DND-41 (cell line): ENCODE data around the gene TAS2R40.

Experiments
- ATAC-seq: fragments of 200-7000 bp; cut with Tn5 transposase; 3 replicates; pipeline ENCODE4 v1.9.1; 2021; ENCODE audit warnings: low read depth; ENCODE audit not compliant: insufficient read depth
- DNase-seq: peaks from one replicate; pipeline ENCODE4 v3.0.0-alpha.2; 2020
- H2AFZ ChIP-seq: 2 replicates; pipeline ENCODE4 v1.6.0; 2012; ENCODE audit warnings: low read depth, low read length
- H3K27ac ChIP-seq: 2 replicates; pipeline ENCODE4 v1.5.1; 2012; ENCODE audit warnings: low read length, inconsistent platforms
- H3K27me3 ChIP-seq: fragments of 200-600 bp; sonication (generic); 2 replicates; pipeline ENCODE4 v1.6.0; 2012; ENCODE audit warnings: low read length, mild to moderate bottlenecking, inconsistent platforms; ENCODE audit not compliant: insufficient read depth, poor library complexity
- H3K36me3 ChIP-seq: 2 replicates; pipeline ENCODE4 v1.5.1; 2012; ENCODE audit warnings: low read length, inconsistent platforms; ENCODE audit not compliant: insufficient read depth
- H3K4me1 ChIP-seq: 2 replicates; pipeline ENCODE4 v1.5.1; 2012; ENCODE audit warnings: mild to moderate bottlenecking, low read length; ENCODE audit not compliant: insufficient read depth
- H3K4me2 ChIP-seq: 2 replicates; pipeline ENCODE4 v1.6.0; 2012; ENCODE audit warnings: mild to moderate bottlenecking, moderate library complexity, low read length, inconsistent platforms; ENCODE audit not compliant: insufficient read depth
- H3K4me3 ChIP-seq, 2 experiments: fragments of 200-600 bp in 1 of 2; shearing (Covaris generic) in 1 of 2; 2 replicates each; pipeline ENCODE4 v1.5.1; 2012 to 2016; ENCODE audit warnings: inconsistent platforms in 2 of 2, low read length in 2 of 2, mild to moderate bottlenecking in 2 of 2, low read depth in 1 of 2, moderate library complexity in 1 of 2
- H3K79me2 ChIP-seq: 2 replicates; pipeline ENCODE4 v1.6.0; 2012; ENCODE audit warnings: low read length, inconsistent platforms; ENCODE audit not compliant: insufficient read depth
- H3K9ac ChIP-seq: 2 replicates; pipeline ENCODE4 v1.6.0; 2012; ENCODE audit warnings: low read depth, mild to moderate bottlenecking, inconsistent platforms, low read length, moderate library complexity
- H3K9me3 ChIP-seq: 2 replicates; pipeline ENCODE4 v1.5.1; 2012; ENCODE audit warnings: low read length, moderate library complexity, mild to moderate bottlenecking, inconsistent platforms; ENCODE audit not compliant: insufficient read depth, severe bottlenecking
- H4K20me1 ChIP-seq: 2 replicates; pipeline ENCODE4 v1.6.0; 2012; ENCODE audit warnings: low read length; ENCODE audit not compliant: insufficient read depth
- CTCF ChIP-seq: IDR thresholded peaks from 2 replicates; pipeline ENCODE4 v1.5.1; 2012; ENCODE audit warnings: borderline replicate concordance, low read length, moderate library complexity, mild to moderate bottlenecking; ENCODE audit not compliant: poor library complexity, severe bottlenecking; ENCODE audit errors: extremely low read depth
- EZH2 ChIP-seq: IDR thresholded peaks from 3 replicates; pipeline ENCODE4 v1.6.1; 2012; ENCODE audit warnings: borderline replicate concordance, low read depth, mild to moderate bottlenecking, moderate library complexity, low read length, inconsistent platforms; ENCODE audit not compliant: severe bottlenecking

The TAS2R40 gene

DNA sequence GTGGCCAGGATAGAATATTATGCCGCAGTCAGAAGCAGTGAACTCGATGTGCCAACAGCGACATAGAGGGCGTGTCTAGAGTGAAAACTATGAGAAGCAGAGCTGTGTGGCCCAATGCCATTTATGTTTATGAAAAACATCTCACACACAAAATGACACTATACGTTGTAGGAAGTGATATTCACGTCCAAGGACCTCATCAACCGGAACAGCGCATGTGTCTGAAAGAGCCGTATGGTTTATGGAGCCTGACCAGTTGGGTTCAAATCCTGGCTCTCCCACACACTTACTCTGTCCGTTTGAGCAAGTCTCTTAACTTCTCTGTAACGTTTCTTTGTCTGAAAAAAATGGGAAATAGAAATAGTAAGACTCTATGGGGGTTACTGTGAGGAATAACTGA is 20.5 kb downstream of the TAS2R40 start:
- Histone ChIP-seq H3K4me3 (no peak overlapping the region), H3K9me3 (peaks cover 2% of the 10 kb centered on the region), H3K36me3 (no peaks in the 10 kb centered on the region), H2AFZ (no peak overlapping the region), H3K4me1 (no peaks in the 10 kb centered on the region), H3K9ac (no peak overlapping the region), H4K20me1 (no peaks in the 10 kb centered on the region), H3K79me2 (no peaks in the 10 kb centered on the region), H3K27me3 (no peaks in the 10 kb centered on the region), H3K27ac (no peak overlapping the region), H3K4me2 (no peak overlapping the region)
- DNase-seq (no peak), ATAC-seq (no peak)
- TF ChIP-seq CTCF (no peak), EZH2 (no peak)

DNA sequence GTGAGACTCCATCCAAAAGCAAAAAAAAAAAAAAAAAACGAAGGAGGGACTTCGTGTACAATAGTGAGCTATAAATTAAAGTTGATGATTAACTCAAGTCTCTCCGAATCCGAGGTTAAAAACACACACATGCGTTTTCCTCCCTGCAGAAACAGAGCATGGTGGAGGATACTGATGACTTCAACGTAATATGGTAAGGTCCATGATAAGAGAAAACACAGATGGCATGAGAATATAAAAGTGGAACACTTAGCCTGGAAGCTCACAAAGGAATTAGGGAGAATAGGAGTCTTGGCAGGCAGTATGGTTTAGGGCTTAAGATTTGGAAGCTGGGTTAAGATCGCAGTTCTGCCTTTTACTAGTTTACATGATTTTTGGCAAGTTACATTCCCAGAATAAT is 21.3 kb downstream of the TAS2R40 start:
- H3K4me3 ChIP-seq, result no peak overlapping the region
- no peak overlapping the region for H3K9ac ChIP-seq
- TF ChIP-seq CTCF (no peak), EZH2 (no peak)
- no peak overlapping the region for H3K27ac ChIP-seq
- H2AFZ ChIP-seq, result no peak overlapping the region
- no peak for ATAC-seq
- no peaks in the 10 kb centered on the region for H4K20me1 ChIP-seq
- no peaks in the 10 kb centered on the region for H3K27me3 ChIP-seq
- H3K4me1 ChIP-seq, result no peaks in the 10 kb centered on the region
- no peak overlapping the region for H3K4me2 ChIP-seq
- H3K9me3 ChIP-seq, result no peaks in the 10 kb centered on the region
- no peaks in the 10 kb centered on the region for H3K79me2 ChIP-seq
- H3K36me3 ChIP-seq, result no peaks in the 10 kb centered on the region
- DNase-seq, result no peak

- Histone ChIP-seq H3K9ac (no peak overlapping the region), H3K4me1 (no peaks in the 10 kb centered on the region), H3K4me3 (no peak overlapping the region), H3K27ac (no peak overlapping the region), H3K27me3 (no peaks in the 10 kb centered on the region), H4K20me1 (no peaks in the 10 kb centered on the region), H3K36me3 (no peaks in the 10 kb centered on the region), H3K9me3 (no peaks in the 10 kb centered on the region), H2AFZ (no peak overlapping the region), H3K79me2 (no peaks in the 10 kb centered on the region), H3K4me2 (no peak overlapping the region)
- DNase-seq (no peak), ATAC-seq (no peak)
- TF ChIP-seq EZH2 (no peak), CTCF (no peak)
These were observed 21.8 kb downstream of the TAS2R40 start for GRCh38 chr7:143243614-143244013.

DNA sequence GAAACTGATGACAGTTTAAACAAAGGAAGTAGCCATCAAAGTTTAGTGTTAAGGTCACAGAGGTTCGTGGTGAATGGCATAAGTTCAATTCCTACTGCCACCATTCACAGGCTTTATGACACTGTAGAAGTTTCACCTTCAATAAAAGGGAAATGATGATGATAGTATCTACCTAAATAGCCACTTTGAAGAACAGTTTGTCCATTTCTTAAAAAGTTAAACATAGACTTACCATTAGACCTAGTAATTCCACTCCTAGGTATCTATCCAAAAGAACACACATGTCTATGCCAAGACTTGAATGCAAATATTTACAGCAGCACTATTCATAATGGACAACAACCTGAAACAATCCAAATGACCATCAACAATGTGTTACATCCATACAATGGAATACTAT is 22.5 kb downstream of the TAS2R40 start:
- Histone ChIP-seq H3K36me3 (no peaks in the 10 kb centered on the region), H3K27ac (no peak overlapping the region), H3K4me1 (0 out of 2 replicates have a peak, but pooled peaks cover 4% of the 10 kb centered on the region), H3K9me3 (no peaks in the 10 kb centered on the region), H3K27me3 (no peaks in the 10 kb centered on the region), H2AFZ (no peak overlapping the region), H3K79me2 (no peaks in the 10 kb centered on the region), H3K4me2 (no peak overlapping the region), H3K4me3 (no peak overlapping the region), H3K9ac (no peak overlapping the region), H4K20me1 (no peaks in the 10 kb centered on the region)
- no peak for DNase-seq
- TF ChIP-seq CTCF, result no peak
- TF ChIP-seq EZH2, result no peak
- no peak for ATAC-seq
